Kidney glomerular epithelial cell (primary cell): ENCODE measurements around the gene DNAJC8.

Experiments
- DNase-seq: peaks from one replicate; lab custom pipeline; 2025; lab: John Stamatoyannopoulos, UW

DNAJC8 gene, protein sequence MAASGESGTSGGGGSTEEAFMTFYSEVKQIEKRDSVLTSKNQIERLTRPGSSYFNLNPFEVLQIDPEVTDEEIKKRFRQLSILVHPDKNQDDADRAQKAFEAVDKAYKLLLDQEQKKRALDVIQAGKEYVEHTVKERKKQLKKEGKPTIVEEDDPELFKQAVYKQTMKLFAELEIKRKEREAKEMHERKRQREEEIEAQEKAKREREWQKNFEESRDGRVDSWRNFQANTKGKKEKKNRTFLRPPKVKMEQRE

DNA sequence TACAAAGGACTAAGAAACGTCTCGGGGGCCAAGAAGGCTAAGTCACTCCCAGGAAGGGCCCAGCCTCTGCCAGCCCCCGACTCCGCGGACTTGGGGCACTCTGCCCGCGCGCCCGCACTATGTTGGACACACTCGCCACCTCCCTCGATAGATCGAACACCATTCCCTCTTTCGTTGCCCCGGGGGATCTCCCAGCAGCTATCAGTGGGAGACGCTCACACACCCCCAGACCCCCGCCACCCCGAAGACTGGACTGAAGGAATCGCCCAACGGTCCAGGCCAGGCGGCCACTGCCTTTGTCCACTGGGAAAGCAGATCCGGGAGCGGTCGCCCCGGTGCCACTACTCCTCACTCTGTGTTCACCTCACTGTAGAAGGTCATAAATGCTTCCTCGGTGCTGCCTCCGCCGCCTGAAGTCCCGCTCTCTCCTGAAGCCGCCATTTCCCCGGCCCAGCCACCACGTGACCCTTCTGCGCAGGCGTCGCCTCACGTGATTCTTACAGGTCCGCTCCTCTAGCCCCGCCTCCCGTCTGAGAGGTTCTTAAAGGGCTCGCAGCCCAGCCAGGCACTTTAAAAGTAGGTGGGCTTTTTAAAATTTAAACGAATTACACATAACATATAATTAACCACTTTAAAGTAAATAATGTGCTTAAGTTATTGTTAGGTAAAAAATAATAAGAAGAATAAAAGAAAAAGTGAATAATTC is at the start of gene DNAJC8:
DNAJC8 (minus strand) TSS at position 472 of the 706 bp plus-strand sequence; CDS start at position 441, 31 bp downstream.
- DNase-seq: peak; percentile 92

DNA sequence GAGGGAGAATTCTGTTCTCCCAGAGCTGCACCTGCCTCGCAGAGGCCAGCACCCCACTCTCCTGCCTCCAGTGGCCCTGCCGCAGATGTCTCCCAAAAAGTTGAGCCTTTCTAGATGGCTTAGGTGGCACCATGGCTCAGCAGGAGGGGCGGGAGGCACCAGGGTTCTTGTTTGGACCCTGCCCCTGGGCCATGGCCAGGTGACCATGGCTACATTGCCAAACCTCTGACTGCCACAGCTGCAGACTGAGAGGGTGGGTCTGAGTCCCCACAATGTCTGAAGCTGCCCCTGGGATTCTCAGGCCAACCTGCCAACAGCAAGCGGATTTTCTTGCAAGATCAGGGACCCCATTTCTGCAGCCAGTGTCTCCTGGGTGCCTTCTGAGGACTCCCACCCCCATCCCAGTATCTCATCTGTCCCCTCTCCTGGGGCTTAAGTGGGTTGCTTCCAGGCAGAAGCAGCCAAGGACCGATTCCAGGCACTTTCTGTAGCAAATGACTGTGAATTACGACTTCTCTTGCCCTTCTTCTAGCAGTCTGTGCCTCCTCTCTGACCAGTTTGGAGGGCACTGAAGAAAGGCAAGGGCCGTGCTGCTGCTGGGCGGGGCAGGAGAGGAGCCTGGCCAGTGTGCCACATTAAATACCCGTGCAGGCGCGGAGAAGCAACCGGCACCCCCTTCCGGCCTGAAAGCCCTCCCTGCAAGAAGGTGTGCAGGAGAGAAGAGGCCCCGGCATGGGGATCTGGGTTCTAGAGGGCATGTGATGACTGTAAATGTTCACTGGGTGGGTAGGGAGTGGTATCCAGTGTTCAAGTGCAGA is 49.0 kb upstream of the DNAJC8 start:
- DNase-seq: no peak

DNA sequence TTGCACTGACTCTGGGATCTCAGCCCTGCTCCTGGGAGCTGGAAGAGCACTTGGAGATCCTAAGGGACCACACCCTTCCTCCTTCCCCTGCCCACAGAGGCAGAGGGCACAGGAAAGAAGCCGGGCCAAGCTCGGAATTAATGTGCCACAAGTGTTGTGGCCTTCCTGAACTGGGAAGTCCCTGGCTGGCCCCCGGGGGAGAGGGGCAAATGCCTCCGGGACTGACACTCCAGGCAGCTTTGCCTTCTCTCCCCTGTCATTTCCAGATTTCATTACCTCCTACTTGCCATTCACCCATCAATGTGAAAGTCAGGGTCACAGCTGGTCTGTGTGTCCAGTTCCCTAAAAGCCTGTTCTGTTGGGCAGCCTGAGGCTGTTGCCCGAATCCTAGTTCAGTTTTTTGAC is 48.1 kb upstream of the DNAJC8 start:
- no peak for DNase-seq

DNA sequence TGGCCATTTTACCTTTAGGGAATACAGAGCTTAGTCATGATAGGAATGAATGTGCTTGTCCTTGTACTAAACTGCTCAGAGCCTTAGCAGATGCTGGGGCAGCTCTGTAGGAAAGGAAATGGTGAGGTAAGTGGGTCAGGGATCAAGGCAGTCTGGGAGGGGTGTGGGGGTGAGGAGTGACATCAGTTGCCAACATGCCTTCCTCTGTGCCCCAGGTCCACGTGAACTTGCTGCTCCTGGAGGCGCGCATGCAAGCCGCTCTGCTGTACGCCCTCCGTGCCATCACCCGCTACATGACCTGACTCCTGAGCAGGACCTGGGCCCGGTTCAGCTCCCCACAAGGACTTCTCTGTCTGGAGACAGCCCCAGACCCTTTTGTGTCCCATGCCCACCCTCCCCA is 47.7 kb upstream of the DNAJC8 start:
- no peak for DNase-seq

DNA sequence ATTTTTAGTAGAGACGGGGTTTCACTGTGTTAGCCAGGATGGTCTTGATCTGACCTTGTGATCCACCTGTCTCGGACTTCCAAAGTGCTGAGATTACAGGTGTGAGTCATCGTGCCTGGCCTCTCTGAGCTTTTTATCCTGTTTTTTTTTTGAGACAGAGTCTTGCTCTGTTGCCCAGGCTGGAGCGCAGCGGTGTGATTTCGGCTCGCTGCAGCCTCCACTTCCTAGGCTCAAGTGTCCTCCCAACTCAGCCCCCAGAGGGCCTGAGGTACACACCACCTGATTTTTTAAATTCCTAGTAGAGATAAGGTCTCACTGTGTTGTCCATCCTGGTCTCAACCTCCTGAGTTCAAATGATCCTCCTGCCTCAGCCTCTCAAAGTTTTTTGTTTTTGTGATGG is 46.9 kb upstream of the DNAJC8 start:
- no peak for DNase-seq

DNA sequence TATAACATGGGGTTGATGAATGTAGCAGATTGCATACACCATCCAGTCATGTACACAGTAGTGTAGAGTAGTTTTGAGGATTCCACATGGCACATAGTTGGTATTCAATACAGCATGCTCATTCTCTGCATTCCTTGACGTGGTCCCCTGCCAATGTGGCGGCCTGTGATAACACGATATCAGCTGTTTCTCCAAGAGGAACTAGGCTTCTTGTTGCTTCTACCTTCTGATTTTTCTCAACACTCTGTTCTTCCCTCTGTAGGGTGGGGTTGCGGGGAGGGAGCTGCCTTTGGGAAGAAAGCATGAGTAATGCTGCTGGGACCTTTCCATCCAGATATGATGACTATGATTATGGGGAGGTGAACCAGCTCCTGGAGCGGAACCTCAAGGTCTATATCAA is 45.9 kb upstream of the DNAJC8 start:
- DNase-seq: no peak

DNA sequence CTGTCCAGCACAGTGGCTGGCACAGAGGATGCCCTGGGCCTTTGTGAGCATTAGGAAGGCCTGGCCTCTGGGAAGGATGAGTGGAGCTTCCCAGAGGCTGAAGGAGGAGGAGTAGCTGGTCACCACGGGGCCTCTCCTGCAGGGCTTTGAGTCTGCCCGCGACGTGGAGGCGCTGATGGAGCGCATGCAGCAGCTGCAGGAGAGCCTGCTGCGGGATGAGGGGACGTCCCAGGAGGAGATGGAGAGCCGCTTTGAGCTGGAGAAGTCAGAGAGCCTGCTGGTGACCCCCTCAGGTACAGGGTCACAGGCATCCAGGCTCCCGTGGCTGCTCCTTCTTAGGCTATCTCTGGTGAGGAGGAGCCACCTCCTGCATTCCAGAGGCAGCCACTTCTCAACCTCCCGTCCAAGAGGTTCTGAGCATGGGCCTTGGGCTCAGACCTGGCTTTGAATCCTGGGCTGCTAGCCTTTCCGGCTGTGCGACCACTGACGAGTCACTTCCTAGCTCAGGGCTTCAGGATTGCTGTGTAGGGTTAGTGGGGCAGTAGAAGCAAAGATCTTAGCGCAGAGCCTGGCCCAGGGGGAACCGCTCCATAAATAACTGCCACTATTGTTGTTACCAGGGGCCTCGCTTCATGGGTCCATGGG is 40.5 kb upstream of the DNAJC8 start:
- DNase-seq: no peak

DNA sequence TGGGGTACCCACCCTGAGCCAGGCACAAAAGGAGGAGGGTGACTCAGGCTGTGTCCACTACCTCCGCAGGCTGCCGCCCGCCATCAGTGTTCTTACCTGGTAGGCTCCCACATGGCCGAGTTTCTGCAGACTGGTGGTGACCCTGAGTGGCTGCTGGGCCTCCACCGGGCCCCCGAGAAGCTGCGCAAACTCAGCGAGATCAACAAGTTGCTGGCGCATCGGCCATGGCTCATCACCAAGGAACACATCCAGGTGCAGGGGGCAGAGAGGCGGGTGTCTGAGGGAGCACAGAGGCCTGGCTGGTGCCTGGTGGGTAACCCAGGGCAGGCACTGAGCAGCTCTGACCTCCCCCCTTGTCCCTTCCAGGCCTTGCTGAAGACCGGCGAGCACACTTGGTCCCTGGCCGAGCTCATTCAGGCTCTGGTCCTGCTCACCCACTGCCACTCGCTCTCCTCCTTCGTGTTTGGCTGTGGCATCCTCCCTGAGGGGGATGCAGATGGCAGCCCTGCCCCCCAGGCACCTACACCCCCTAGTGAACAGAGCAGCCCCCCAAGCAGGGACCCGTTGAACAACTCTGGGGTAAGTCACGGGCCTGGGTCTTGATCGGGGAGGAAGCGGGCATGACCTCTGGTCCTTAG is 39.5 kb upstream of the DNAJC8 start:
- DNase-seq: no peak

DNA sequence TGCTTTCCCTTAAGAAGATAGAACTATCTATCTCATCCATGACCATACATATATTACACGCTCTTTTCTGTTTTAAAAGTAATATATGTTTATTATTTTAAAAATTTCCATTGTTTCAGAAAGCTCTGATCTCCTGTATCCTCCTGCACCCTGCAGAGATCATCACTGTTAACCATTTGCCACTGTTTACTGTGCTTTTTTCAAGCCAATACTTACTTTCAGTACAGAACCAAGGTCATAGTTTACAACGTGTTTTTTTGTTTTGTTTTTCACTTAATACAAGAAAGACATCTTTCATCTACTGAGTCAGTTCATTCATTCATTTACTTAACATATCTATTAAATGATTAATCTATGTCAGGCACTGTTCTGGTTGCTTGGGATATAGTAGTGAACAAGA is 36.7 kb upstream of the DNAJC8 start:
- no peak for DNase-seq

DNA sequence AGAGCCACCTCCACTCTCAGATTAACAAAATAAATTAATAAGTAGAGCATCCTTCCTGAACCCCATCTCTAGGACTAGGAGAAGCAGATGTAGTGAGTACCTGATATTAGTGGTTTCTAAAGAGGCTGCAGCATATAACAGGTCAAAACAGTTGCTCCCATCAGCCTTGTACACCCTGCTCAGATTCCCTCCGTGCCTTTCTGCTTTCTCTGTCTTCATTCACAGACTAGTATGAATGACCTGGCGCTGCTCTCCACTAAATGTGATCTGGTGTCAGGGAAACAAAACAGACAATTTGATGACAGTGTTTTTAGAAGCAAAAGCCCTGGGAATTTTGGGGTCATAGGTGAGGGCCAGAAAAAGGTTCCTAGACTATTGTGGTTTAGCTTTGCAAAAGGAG is 34.8 kb upstream of the DNAJC8 start:
- no peak for DNase-seq

DNA sequence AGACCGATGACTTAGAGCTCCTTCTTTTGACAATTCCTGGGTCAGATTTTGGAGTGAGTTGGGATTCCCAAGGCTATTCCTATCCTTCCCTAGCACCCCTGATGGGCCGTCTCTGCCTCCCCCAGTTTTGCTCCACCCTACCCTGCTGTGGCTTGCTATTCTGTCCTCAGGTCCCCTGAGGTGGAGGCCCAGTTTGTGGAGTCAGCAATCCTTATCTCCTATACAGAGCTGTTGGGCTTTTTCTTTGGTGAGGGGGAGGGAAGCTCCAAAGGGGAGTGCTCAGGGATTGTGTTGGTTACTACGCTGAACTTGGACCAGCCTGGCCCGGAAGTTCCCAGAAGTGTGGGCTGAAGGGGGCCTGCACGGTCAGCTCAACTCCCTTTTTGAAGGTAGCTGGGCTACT is 34.1 kb upstream of the DNAJC8 start:
- DNase-seq: no peak

DNA sequence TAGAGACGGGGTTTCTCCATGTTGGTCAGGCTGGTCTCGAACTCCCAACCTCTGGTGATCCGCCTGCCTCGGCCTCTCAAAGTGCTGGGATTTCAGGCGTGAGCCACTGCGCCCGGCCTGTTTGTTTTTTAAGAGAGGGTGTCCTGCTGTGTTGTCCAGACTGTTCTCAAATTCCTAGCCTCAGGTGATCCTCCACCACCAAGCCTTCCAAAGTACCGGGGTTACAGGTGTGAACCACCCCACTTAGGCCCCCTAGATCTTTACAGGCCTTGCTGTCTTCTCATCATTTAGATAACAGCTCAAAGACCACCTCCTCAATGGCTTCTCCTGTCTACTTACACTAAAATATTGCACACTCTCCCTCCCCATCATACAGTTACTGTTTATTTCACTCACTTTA is 32.7 kb upstream of the DNAJC8 start:
- DNase-seq: no peak

DNA sequence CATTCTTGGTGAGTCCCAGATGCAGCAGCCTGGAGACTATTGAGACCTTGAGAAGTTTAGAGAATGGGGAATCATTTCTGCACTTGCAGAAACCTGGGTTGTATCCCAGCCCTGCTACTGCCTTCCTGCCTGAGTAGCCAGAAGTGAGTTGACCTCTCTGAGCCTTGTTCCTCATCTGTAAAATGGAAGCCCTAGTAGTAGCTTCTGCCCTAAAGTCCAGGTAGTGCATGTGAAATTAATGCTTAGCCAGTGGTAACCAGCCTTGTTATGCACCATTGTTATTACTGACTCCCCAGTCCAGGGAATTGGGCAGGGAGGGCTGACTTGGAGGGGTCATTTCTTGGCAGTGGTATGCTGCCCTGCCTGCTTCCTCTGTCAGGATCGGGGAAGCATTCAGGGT is 32.1 kb upstream of the DNAJC8 start:
- DNase-seq: no peak

DNA sequence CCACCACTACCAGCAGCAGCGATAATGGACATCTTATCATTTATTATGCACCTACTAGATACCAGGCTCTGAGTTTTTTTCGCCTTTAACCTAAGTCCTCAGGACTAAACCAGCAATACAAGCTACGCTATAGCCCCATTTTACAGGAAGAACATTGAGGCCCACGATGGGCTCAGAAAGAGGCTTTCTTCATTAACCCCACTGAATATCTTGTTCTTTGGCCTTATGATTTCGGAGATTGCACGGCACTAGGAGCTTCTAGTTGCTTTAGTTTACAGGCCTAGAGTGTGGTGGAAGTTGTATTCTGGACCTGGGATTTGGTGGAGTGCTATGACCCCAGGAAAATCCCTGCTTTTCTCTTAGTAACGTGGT is 28.0 kb upstream of the DNAJC8 start:
- DNase-seq: no peak

DNA sequence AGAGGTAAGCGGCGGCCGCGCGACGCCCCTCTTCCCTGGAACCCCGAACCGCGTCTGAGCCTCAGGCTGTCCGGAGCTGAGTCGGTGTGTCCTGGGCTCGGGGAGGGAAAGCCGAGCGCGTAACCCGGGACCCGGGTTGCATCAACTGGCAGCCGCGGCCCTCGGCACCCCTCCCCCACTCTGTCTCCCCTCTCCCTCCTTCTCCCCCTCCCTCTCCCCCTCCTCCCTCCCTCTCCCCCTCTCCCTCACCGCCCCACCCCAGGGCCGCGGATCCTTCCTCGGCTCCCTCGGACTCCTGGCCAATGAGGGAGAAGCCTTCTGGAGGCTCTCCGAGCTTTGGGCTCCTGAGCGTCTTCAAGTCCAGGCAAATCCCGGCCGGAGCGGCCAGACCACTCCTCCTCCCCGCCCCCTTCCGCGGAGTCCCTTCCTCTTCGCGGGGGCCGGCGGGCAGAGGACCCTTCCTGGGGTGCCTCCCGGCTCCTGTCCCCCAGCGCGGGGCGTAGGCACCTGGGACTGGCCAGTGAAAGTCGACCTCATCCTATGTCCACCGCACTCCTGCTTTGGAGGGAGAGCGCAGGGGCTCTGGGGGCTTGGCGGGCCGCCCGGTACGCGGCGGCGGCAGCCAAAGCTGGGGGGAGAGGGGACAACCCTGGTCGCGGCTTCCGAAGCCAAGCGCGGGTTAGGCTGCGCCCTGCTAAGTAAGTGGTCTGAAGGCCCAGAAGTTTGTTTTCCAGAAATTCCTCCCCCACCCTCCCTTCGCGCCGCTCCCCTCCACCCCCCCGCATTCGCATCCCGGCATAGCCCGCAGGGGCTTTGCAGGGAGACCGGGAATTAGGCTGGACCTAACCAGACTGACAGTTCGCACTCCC is 27.3 kb upstream of the DNAJC8 start:
- DNase-seq: no peak

DNA sequence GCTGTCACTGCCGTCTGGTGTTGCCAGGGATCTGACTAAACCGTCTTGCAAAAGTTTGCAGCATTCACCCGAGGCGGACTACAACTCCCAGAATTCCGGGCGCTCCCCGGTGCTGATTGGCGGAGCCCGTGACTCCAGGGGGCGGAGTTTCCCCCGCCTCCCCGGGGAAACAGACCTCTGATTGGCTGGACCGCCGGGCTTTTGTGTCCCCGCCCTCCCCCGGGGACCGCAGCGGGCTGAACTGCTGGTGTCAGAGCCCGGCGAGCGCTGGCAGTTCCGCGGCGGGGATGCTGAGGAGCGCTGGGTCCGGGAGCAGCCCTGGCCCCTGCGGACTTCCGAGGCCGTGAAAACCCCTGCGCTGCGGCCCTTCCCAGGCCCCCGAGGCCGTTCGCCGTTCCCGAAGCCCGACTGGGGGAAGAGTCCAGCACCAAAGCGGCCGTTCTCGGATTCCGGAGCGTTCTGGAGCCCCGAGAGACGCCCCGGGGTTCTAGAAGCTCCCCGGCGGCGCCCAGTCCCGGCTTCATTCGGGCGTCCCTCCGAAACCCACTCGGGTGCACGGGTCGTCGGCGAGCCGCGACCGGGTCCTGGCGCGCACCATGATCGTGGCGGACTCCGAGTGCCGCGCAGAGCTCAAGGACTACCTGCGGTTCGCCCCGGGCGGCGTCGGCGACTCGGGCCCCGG is 26.6 kb upstream of the DNAJC8 start, which contains the start of gene SESN2:
SESN2 (plus strand) TSS at position 267 of the 682 bp plus-strand sequence; CDS start at position 597, 330 bp downstream.
- peak; percentile 97 for DNase-seq

DNA sequence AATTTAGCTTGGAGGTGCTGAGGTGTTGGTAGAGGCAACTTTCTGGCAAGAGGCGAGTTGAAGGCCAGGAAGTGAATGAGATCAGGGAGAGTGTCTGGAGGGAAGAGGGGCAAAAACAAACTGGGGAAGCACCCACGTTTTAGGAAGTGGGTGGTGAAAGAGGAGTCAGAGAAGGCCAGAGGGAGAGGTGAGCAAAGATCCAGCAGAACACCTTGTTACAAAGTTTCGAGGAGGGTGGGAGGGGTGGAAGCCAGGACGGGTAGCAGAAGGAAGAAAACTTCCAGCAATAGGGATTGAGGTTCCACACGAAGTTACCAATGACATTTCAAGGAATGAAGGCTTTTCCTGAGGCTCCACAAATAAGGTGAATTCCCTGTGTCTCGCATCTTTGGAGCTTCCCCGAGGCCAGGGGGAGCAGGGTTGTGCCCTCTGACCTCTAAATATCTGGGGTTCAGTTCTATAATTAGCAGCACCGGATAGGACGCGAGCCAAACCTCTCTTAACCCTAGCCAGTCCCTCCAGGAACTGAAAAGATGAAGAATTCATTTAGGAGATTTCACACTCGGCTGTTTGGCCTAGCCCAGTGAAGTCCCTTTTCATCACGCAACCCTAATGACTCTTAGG is 25.9 kb upstream of the DNAJC8 start:
- no peak for DNase-seq

DNA sequence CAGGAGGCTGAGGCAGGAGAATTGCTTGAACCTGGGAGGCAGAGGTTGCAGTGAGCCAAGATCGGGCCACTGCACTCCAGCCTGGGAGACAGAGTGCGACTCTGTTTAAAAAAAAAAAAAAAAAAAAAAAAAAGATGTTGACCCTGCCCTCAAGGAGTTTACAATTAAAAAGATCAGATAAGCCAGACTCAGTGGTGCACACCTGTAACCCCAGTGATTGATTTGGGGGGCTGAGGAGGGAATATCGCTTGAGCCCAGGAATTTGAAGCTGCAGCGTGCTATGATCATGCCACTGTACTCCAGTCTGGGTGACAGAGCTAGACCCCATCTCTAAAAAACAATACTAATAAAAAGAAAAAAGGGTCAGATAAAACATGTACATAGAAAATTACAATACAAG is 24.9 kb upstream of the DNAJC8 start:
- DNase-seq: no peak

DNA sequence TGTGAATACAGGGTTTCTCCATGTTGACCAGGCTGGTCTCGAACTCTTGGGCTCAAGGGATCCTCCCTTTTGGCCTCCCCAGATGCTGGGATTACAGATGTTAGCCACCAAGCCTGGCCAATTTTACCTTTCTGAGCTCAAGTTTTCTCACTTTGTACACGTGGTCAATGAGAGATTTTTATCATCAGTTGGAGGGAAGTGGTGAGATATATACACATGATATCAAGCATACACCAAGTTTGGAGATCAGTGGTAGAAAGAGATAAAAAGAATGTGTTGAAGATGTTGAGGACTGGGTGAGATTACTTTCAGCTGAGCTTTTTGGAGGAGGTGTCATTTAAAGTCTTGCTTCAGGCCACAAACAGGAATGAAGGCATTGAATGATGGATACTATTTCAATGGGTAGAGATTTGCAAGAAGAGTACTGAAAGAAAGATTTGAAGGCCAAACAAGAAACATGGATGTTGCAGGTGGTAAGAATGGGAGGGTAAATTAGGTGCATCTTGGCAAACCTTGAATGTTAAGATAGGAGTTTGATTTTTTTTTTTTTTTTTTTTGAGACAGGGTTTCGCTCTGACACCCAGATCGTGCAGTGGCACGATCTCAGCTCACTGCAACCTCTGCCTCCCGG is 23.5 kb upstream of the DNAJC8 start:
- no peak for DNase-seq
